IMR-90 (cell line): Measurements from ENCODE around the gene KANSL3. TPM values are rescaled to one million over a fixed set of nuclear protein-coding genes. Genes with fewer than 3 reads are reported as not detected.

Experiments
- ATAC-seq: fragments of 200-7000 bp; cut with Tn5 transposase; 2 replicates; pipeline ENCODE4 v1.9.1; 2020; ENCODE audit warnings: low read depth, mild to moderate bottlenecking, moderate library complexity
- BruUV-seq: library from RNA; stranded (reverse); fragments of 400-500 nt; replicated peaks from 2 replicates; lab custom pipeline; 2021; lab: Mats Ljungman, UMichigan
- CTCF ChIA-PET: fragments of 300-600 bp; formaldehyde crosslinking; extraction: SDS; loops from one replicate; lab custom pipeline; 2021; ENCODE audit warnings: antibody characterized with exemption; lab: Yijun Ruan, JAX
- POLR2A ChIA-PET: fragments of 300-600 bp; sonication (Branson Sonifier 250); formaldehyde crosslinking; loops from one replicate; lab custom pipeline; 2022; ENCODE audit warnings: antibody characterized with exemption; ENCODE audit not compliant: unreplicated experiment; lab: Charles Lee
- DNase-seq: peaks from one replicate; pipeline ENCODE4 v3.0.0; 2013
- H2AFZ ChIP-seq: replicated peaks from 2 replicates; pipeline ENCODE3; 2013; ENCODE audit warnings: low read length, mild to moderate bottlenecking; ENCODE audit not compliant: poor library complexity
- H2AK5ac ChIP-seq: 2 replicates; pipeline ENCODE4 v1.6.1; 2013; ENCODE audit warnings: low read depth, low read length, inconsistent platforms
- H2AK9ac ChIP-seq: replicated peaks from 2 replicates; pipeline ENCODE3; 2013; ENCODE audit warnings: mild to moderate bottlenecking, low read depth, low read length, moderate library complexity; ENCODE audit not compliant: poor library complexity
- H2BK120ac ChIP-seq: 2 replicates; pipeline ENCODE4 v1.6.1; 2013; ENCODE audit warnings: low read depth, low read length, inconsistent platforms
- H2BK15ac ChIP-seq: 3 replicates; pipeline ENCODE4 v1.6.1; 2013; ENCODE audit warnings: low read depth, low read length, inconsistent platforms
- H2BK20ac ChIP-seq: 2 replicates; pipeline ENCODE4 v1.6.1; 2013; ENCODE audit warnings: low read depth, mild to moderate bottlenecking, inconsistent platforms, low read length, moderate library complexity
- H2BK5ac ChIP-seq: 2 replicates; pipeline ENCODE4 v1.6.1; 2013; ENCODE audit warnings: mild to moderate bottlenecking, low read depth, low read length, inconsistent platforms; ENCODE audit not compliant: poor library complexity, severe bottlenecking
- H3K14ac ChIP-seq: replicated peaks from 2 replicates; pipeline ENCODE4 v1.6.1; 2013; ENCODE audit warnings: low read depth, low read length, inconsistent platforms
- H3K18ac ChIP-seq: 2 replicates; pipeline ENCODE4 v1.6.1; 2013; ENCODE audit warnings: low read depth, low read length, control low read depth
- H3K23ac ChIP-seq: 2 replicates; pipeline ENCODE4 v1.6.1; 2013; ENCODE audit warnings: low read depth, low read length, inconsistent platforms
- H3K27ac ChIP-seq: 2 replicates; pipeline ENCODE4 v1.5.1; 2013; ENCODE audit warnings: mild to moderate bottlenecking, control low read depth, low read length; ENCODE audit not compliant: insufficient read depth
- H3K27me3 ChIP-seq: 2 replicates; pipeline ENCODE4 v1.6.1; 2013; ENCODE audit warnings: low read length; ENCODE audit not compliant: control insufficient read depth, insufficient read depth
- H3K36me3 ChIP-seq: 2 replicates; pipeline ENCODE4 v1.6.1; 2013; ENCODE audit warnings: low read length, mixed read lengths; ENCODE audit not compliant: control insufficient read depth, insufficient read depth
- H3K4ac ChIP-seq: 2 replicates; pipeline ENCODE4 v1.6.1; 2013; ENCODE audit warnings: low read depth, low read length, inconsistent platforms
- H3K4me1 ChIP-seq: 2 replicates; pipeline ENCODE4 v1.6.1; 2013; ENCODE audit warnings: low read length, mixed read lengths; ENCODE audit not compliant: control insufficient read depth, insufficient read depth
- H3K4me2 ChIP-seq: 2 replicates; pipeline ENCODE4 v1.6.1; 2013; ENCODE audit warnings: low read depth, mild to moderate bottlenecking, control low read depth, low read length, moderate library complexity
- H3K4me3 ChIP-seq: 2 replicates; pipeline ENCODE4 v1.5.1; 2013; ENCODE audit warnings: low read depth, mild to moderate bottlenecking, control low read depth, low read length, moderate library complexity; ENCODE audit not compliant: insufficient read depth
- H3K56ac ChIP-seq: 2 replicates; pipeline ENCODE4 v1.6.1; 2013; ENCODE audit warnings: low read length, inconsistent platforms; ENCODE audit not compliant: insufficient read depth; ENCODE audit errors: extremely low read depth
- H3K79me1 ChIP-seq, 2 experiments: 2 replicates each; pipeline ENCODE4 v1.6.1; 2013; ENCODE audit warnings: low read length in 2 of 2, inconsistent platforms in 1 of 2, low read depth in 1 of 2
- H3K9ac ChIP-seq: 2 replicates; pipeline ENCODE4 v1.6.1; 2013; ENCODE audit warnings: low read depth, low read length, control low read depth
- H3K9me1 ChIP-seq: 2 replicates; pipeline ENCODE4 v1.6.1; 2013; ENCODE audit warnings: low read length, inconsistent platforms; ENCODE audit not compliant: insufficient read depth
- H3K9me3 ChIP-seq: 2 replicates; pipeline ENCODE4 v1.6.1; 2013; ENCODE audit warnings: low read length; ENCODE audit not compliant: control insufficient read depth, insufficient read depth
- H4K20me1 ChIP-seq: 2 replicates; pipeline ENCODE4 v1.6.1; 2013; ENCODE audit warnings: low read length, inconsistent platforms; ENCODE audit not compliant: insufficient read depth
- H4K5ac ChIP-seq: 2 replicates; pipeline ENCODE4 v1.6.1; 2013; ENCODE audit warnings: mild to moderate bottlenecking, low read depth, low read length, control low read depth
- H4K8ac ChIP-seq, 2 experiments: 2 replicates each; pipeline ENCODE4 v1.6.1; 2013; ENCODE audit warnings: low read depth in 2 of 2, low read length in 2 of 2, control low read depth in 1 of 2, inconsistent platforms in 1 of 2
- H4K91ac ChIP-seq: 2 replicates; pipeline ENCODE4 v1.6.1; 2013; ENCODE audit warnings: low read depth, low read length, inconsistent platforms; ENCODE audit not compliant: insufficient read depth
- CEBPB ChIP-seq: IDR thresholded peaks from 2 replicates; pipeline ENCODE4 v1.6.1; 2012; ENCODE audit warnings: low read depth, low read length, improper control_type of control experiment
- CHD1 ChIP-seq: IDR thresholded peaks from 2 replicates; pipeline ENCODE4 v1.6.1; 2012; ENCODE audit warnings: low read depth, low read length, improper control_type of control experiment
- CTCF ChIP-seq: conservative IDR thresholded peaks from 2 replicates; pipeline ENCODE4 v1.5.1; 2012; ENCODE audit warnings: mild to moderate bottlenecking, low read depth, low read length, improper control_type of control experiment
- ELK1 ChIP-seq: fragments of 150-350 bp; IDR thresholded peaks from 2 replicates; pipeline ENCODE4 v1.6.1; 2016; ENCODE audit warnings: low read depth, mild to moderate bottlenecking, low read length, moderate library complexity, borderline replicate concordance
- MAFK ChIP-seq: IDR thresholded peaks from 2 replicates; pipeline ENCODE4 v1.6.1; 2012; ENCODE audit warnings: low read depth, low read length, improper control_type of control experiment
- MXI1 ChIP-seq: IDR thresholded peaks from 2 replicates; pipeline ENCODE4 v1.6.1; 2012; ENCODE audit warnings: low read depth, mild to moderate bottlenecking, low read length, moderate library complexity, borderline replicate concordance
- NFE2L2 ChIP-seq: fragments of 150-350 bp; IDR thresholded peaks from 2 replicates; pipeline ENCODE4 v1.6.1; 2016; ENCODE audit warnings: low read depth, mild to moderate bottlenecking, low read length
- POLR2A ChIP-seq: IDR thresholded peaks from 2 replicates; pipeline ENCODE4 v1.6.1; 2012; ENCODE audit warnings: mild to moderate bottlenecking, low read depth, low read length
- RFX5 ChIP-seq: IDR thresholded peaks from 2 replicates; pipeline ENCODE4 v1.8.0; 2012; ENCODE audit warnings: low read depth, mild to moderate bottlenecking, low read length, moderate library complexity
- SMC3 ChIP-seq: fragments of 150-350 bp; IDR thresholded peaks from 2 replicates; pipeline ENCODE4 v1.6.1; 2016; ENCODE audit warnings: low read depth, mild to moderate bottlenecking, antibody characterized with exemption, low read length, moderate library complexity
- USF2 ChIP-seq: fragments of 150-350 bp; IDR thresholded peaks from 2 replicates; pipeline ENCODE4 v1.6.1; 2017; ENCODE audit warnings: mild to moderate bottlenecking, antibody characterized with exemption, low read length, low read depth
- WGBS, 2 experiments: methylation state at CpG; one replicate each; pipeline versions ENCODE4 v1.1.5 to v1.1.7; 2013; ENCODE audit warnings: missing lambda C conversion rate in 2 of 2; ENCODE audit not compliant: insufficient read length in 1 of 2; ENCODE audit errors: extremely low coverage in 2 of 2; 5-methylcytosine and 5-hydroxymethylcytosine counted together
- dilution Hi-C: fragments of 300-500 bp; cut with HindIII; formaldehyde crosslinking; loops from one replicate; pipeline ENCODE4 v1.14.3; 2018; ENCODE audit warnings: low sequenced_read_pairs; ENCODE audit not compliant: unreplicated experiment
- in situ Hi-C: fragments of 300-500 bp; cut with MboI; formaldehyde crosslinking; loops from 3 replicates; pipeline ENCODE4 v1.14.3; 2019; ENCODE audit warnings: low sequenced_read_pairs, inconsistent platforms, mixed read lengths
- intact Hi-C: fragments of 100-400 bp; cut with micrococcal nuclease; formaldehyde crosslinking; loops from 2 replicates; pipeline ENCODE4 v1.10.0; 2022
- polyA plus RNA-seq, 3 experiments: library from polyadenylated mRNA; depleted of rRNA; stranded (reverse); fragments of >200 nt; gene quantifications; 2 replicates each; pipeline ENCODE4 v1.2.3, GENCODE V29; 2012; ENCODE audit warnings: low replicate concordance in 1 of 3
- total RNA-seq: library from RNA; depleted of rRNA; stranded (reverse); fragments of >200 nt; gene quantifications from 2 replicates; pipeline ENCODE4 v1.2.3, GENCODE V29; 2012

KANSL3 gene
- total and polyA plus RNA-seq, 2 of the 4 experiments (the other 2 are of a cell fraction) = 22.2 to 26.3 TPM

GRCh38 chr2:96575785-96576456 lies 62.2 kb downstream of the KANSL3 start:
- no peak for DNase-seq
- POLR2A ChIA-PET = no interaction called here
- no peak overlapping the region for H3K4me3 ChIP-seq
- H3K36me3 ChIP-seq = no peaks in the 10 kb centered on the region
- no peak overlapping the region for H3K18ac ChIP-seq
- no peak overlapping the region for H3K27ac ChIP-seq
- H4K8ac ChIP-seq = no peak overlapping the region
- no peaks in the 10 kb centered on the region for H3K9me3 ChIP-seq
- peaks cover 3% of the 10 kb centered on the region; the same call in 1 of the 2 replicates for H3K9me1 ChIP-seq
- CTCF ChIA-PET = no interaction called here
- H3K27me3 ChIP-seq = no peaks in the 10 kb centered on the region
- no TSS peak for BruUV-seq
- ATAC-seq = no peak
- in situ Hi-C loops = no loop called here
- H2AFZ ChIP-seq = no peak overlapping the region
- H4K5ac ChIP-seq = no peak overlapping the region
- WGBS, 2 experiments = no CpG with 5 or more reads among the region's 1 CpG
- no peak overlapping the region for H2BK15ac ChIP-seq
- H3K4me1 ChIP-seq = no peaks in the 10 kb centered on the region
- no peak overlapping the region for H3K9ac ChIP-seq
- intact Hi-C loops = no loop called here
- H2BK120ac ChIP-seq = no peak overlapping the region
- H2BK5ac ChIP-seq = no peak overlapping the region
- H3K56ac ChIP-seq = no peak overlapping the region
- no peaks in the 10 kb centered on the region for H4K20me1 ChIP-seq
- H3K23ac ChIP-seq = no peak overlapping the region
- H3K4ac ChIP-seq = no peak overlapping the region
- H3K79me1 ChIP-seq = no peaks in the 10 kb centered on the region
- no peak overlapping the region for H4K91ac ChIP-seq
- no peak overlapping the region for H3K4me2 ChIP-seq
- TF ChIP-seq USF2 (no peak), CEBPB (no peak), MXI1 (no peak), RFX5 (no peak), NFE2L2 (no peak), SMC3 (no peak), MAFK (no peak), ELK1 (no peak), CTCF (no peak), POLR2A (no peak), CHD1 (no peak)
- no peak overlapping the region for H2AK5ac ChIP-seq
- no peak overlapping the region for H2BK20ac ChIP-seq
- H3K14ac ChIP-seq = no peak overlapping the region
- H2AK9ac ChIP-seq = no peak overlapping the region
- dilution Hi-C loops = no loop called here
